CD14-positive monocyte (primary cell): ENCODE results near the gene AK9. TPM values are rescaled to one million over a fixed set of nuclear protein-coding genes. Genes with fewer than 3 reads are reported as not detected.

Experiments
- DNase-seq, 3 donors: peaks; one replicate each; pipeline ENCODE4 v3.0.0-alpha.2; 2011 to 2022
- H2AFZ ChIP-seq: 2 replicates; pipeline ENCODE4 v1.6.0; 2012; ENCODE audit warnings: mild to moderate bottlenecking, low read depth, low read length, inconsistent platforms; ENCODE audit not compliant: insufficient read depth, poor library complexity, severe bottlenecking
- H3K27ac ChIP-seq, 2 donors: 1 replicate in 1 of 2; 2 replicates in 1 of 2; pipeline ENCODE4 v1.5.1; 2012 to 2013; ENCODE audit warnings: low read length in 2 of 2, control low read depth in 1 of 2, inconsistent platforms in 1 of 2, low read depth in 1 of 2, mild to moderate bottlenecking in 1 of 2
- H3K27me3 ChIP-seq, 2 donors: one replicate each; pipeline versions ENCODE4 v1.6.0 to v1.6.1; 2011 to 2013; ENCODE audit warnings: low read length in 2 of 2; ENCODE audit not compliant: control insufficient read depth in 2 of 2, insufficient read depth in 2 of 2
- H3K36me3 ChIP-seq, 2 donors: replicated peaks in 1 of 2; 1 replicate in 1 of 2; 2 replicates in 1 of 2; pipeline versions ENCODE4 v1.5.1 to v1.6.1; 2012 to 2013; ENCODE audit warnings: low read length in 2 of 2, control low read depth in 1 of 2, inconsistent platforms in 1 of 2, mild to moderate bottlenecking in 1 of 2; ENCODE audit not compliant: insufficient read depth in 2 of 2, control insufficient read depth in 1 of 2
- H3K4me1 ChIP-seq, 2 donors: 1 replicate in 1 of 2; 2 replicates in 1 of 2; pipeline versions ENCODE4 v1.5.1 to v1.6.1; 2012 to 2013; ENCODE audit warnings: low read length in 2 of 2, control low read depth in 1 of 2, inconsistent platforms in 1 of 2, mild to moderate bottlenecking in 1 of 2, moderate library complexity in 1 of 2; ENCODE audit not compliant: insufficient read depth in 2 of 2, control insufficient read depth in 1 of 2
- H3K4me2 ChIP-seq: replicated peaks from 2 replicates; pipeline ENCODE3; 2012; ENCODE audit warnings: low read length, moderate library complexity, mild to moderate bottlenecking; ENCODE audit not compliant: poor library complexity, severe bottlenecking; ENCODE audit errors: extremely low read depth
- H3K4me3 ChIP-seq, 3 experiments: fragments of 200-600 bp in 1 of 3; sonication (generic) in 1 of 3; replicated peaks in 1 of 3; 1 replicate in 2 of 3; 2 replicates in 1 of 3; pipeline ENCODE4 v1.5.1; 2011 to 2013; ENCODE audit warnings: low read length in 3 of 3, mild to moderate bottlenecking in 3 of 3, control low read depth in 2 of 3, low read depth in 2 of 3, inconsistent platforms in 1 of 3, moderate library complexity in 1 of 3
- H3K79me2 ChIP-seq: 2 replicates; pipeline ENCODE4 v1.6.0; 2012; ENCODE audit warnings: mild to moderate bottlenecking, control low read depth, inconsistent platforms, low read length, moderate library complexity; ENCODE audit not compliant: insufficient read depth
- H3K9ac ChIP-seq: 2 replicates; pipeline ENCODE4 v1.6.0; 2017; ENCODE audit warnings: low read length, mild to moderate bottlenecking; ENCODE audit not compliant: insufficient read depth, poor library complexity, severe bottlenecking
- H3K9me3 ChIP-seq, 2 donors: replicated peaks in 1 of 2; 1 replicate in 1 of 2; 2 replicates in 1 of 2; pipeline versions ENCODE4 v1.5.1 to v1.6.1; 2012 to 2013; ENCODE audit warnings: low read length in 2 of 2, control low read depth in 1 of 2; ENCODE audit not compliant: control insufficient read depth in 1 of 2, insufficient read depth in 1 of 2
- H4K20me1 ChIP-seq: 2 replicates; pipeline ENCODE4 v1.6.0; 2012; ENCODE audit warnings: mild to moderate bottlenecking, low read length, control low read depth, moderate library complexity; ENCODE audit not compliant: insufficient read depth
- H3K27ac Mint-ChIP-seq, 7 donors: one replicate each; pipeline ENCODE4 v1.8.0; 2020; ENCODE audit warnings: mild to moderate bottlenecking in 7 of 7, mixed read lengths in 7 of 7, moderate library complexity in 6 of 7, inconsistent platforms in 2 of 7
- H3K27me3 Mint-ChIP-seq, 3 donors: one replicate each; pipeline ENCODE4 v1.8.0; 2021 to 2022; ENCODE audit warnings: low read depth in 3 of 3, mild to moderate bottlenecking in 3 of 3, mixed read lengths in 3 of 3, moderate library complexity in 3 of 3, inconsistent platforms in 1 of 3
- H3K36me3 Mint-ChIP-seq, 2 donors: one replicate each; pipeline ENCODE4 v1.8.0; 2020; ENCODE audit warnings: mixed read lengths in 2 of 2, inconsistent platforms in 1 of 2, mild to moderate bottlenecking in 1 of 2
- H3K4me1 Mint-ChIP-seq: one replicate; pipeline ENCODE4 v1.8.0; 2020; ENCODE audit warnings: mild to moderate bottlenecking, mixed read lengths
- H3K4me3 Mint-ChIP-seq, 2 donors: one replicate each; pipeline ENCODE4 v1.8.0; 2020; ENCODE audit warnings: mild to moderate bottlenecking in 2 of 2, mixed read lengths in 2 of 2, moderate library complexity in 1 of 2
- H3K9me3 Mint-ChIP-seq, 7 donors: one replicate each; pipeline ENCODE4 v1.8.0; 2020 to 2022; ENCODE audit warnings: mixed read lengths in 7 of 7, mild to moderate bottlenecking in 6 of 7, moderate library complexity in 6 of 7, inconsistent platforms in 2 of 7
- CTCF ChIP-seq: fragments of 200-600 bp; IDR thresholded peaks from one replicate; pipeline ENCODE4 v1.8.0; 2022; ENCODE audit warnings: antibody characterized with exemption, mild to moderate bottlenecking
- WGBS: methylation state at CpG from one replicate; pipeline ENCODE4 v1.1.5; 2013; ENCODE audit warnings: missing lambda C conversion rate; ENCODE audit not compliant: insufficient coverage; 5-methylcytosine and 5-hydroxymethylcytosine counted together
- intact Hi-C, 2 donors: fragments of 100-400 bp; cut with micrococcal nuclease; formaldehyde crosslinking; loops; one replicate each; pipeline versions ENCODE4 v1.15.0 to v1.15.1; 2023
- polyA plus RNA-seq, 3 donors: library from polyadenylated mRNA; depleted of rRNA in 1 of 3; unstranded in 2 of 3; stranded (reverse) in 1 of 3; fragments of 300-500 nt in 2 of 3; fragments of >200 nt in 1 of 3; fragmentation: Illumina TruSeq in 2 of 3; gene quantifications; 1 replicate in 2 of 3; 2 replicates in 1 of 3; pipeline ENCODE4 v1.2.3, GENCODE V29; 2012 to 2021

The AK9 gene
- polyA plus RNA-seq, 3 donors = 2.6 to 3.1 (median 2.8) TPM

GRCh38 chr6:109514946-109515345 lies 176.1 kb downstream of the AK9 start:
- no peak for DNase-seq
- Mint-ChIP-seq H3K4me3 (no peak overlapping the region), H3K9me3 (peaks cover 0 to 8% (median 4%) of the 10 kb centered on the region in 7 donors), H3K4me1 (peaks cover 19% of the 10 kb centered on the region), H3K36me3 (no peaks in the 10 kb centered on the region), H3K27me3 (peaks cover 0 to 1% (median 0%) of the 10 kb centered on the region in 3 donors), H3K27ac (peak overlapping the region in 1 of 7 donors; percentile 25)
- peaks cover 10 to 17% of the 10 kb centered on the region in 2 donors for H3K4me1 ChIP-seq
- 89% methylated on average over 1 of the region's 3 CpGs for WGBS
- no peak overlapping the region for H2AFZ ChIP-seq
- no peaks in the 10 kb centered on the region for H3K79me2 ChIP-seq
- no peaks in the 10 kb centered on the region for H3K36me3 ChIP-seq
- no peak overlapping the region for H3K4me2 ChIP-seq
- no peak overlapping the region for H3K9ac ChIP-seq
- H3K27me3 ChIP-seq = no peaks in the 10 kb centered on the region
- H3K27ac ChIP-seq = no peak overlapping the region
- intact Hi-C loops = no loop called here
- H4K20me1 ChIP-seq = no peaks in the 10 kb centered on the region
- TF ChIP-seq CTCF = no peak
- peaks cover 0 to 7% of the 10 kb centered on the region in 2 donors for H3K9me3 ChIP-seq
- no peak overlapping the region for H3K4me3 ChIP-seq

- no peak for TF ChIP-seq CTCF
- Histone ChIP-seq H2AFZ (no peak overlapping the region), H3K4me1 (peaks cover 10 to 17% of the 10 kb centered on the region in 2 donors), H3K9me3 (peaks cover 0 to 13% of the 10 kb centered on the region in 2 donors), H3K36me3 (no peaks in the 10 kb centered on the region), H3K4me2 (no peak overlapping the region), H3K27me3 (no peaks in the 10 kb centered on the region), H3K79me2 (no peaks in the 10 kb centered on the region), H3K27ac (no peak overlapping the region), H3K9ac (no peak overlapping the region), H3K4me3 (no peak overlapping the region), H4K20me1 (no peaks in the 10 kb centered on the region)
- no peak overlapping the region for H3K4me3 Mint-ChIP-seq
- H3K9me3 Mint-ChIP-seq = peaks cover 0 to 8% (median 5%) of the 10 kb centered on the region in 7 donors
- 83% methylated on average over 1 of the region's 2 CpGs for WGBS
- no peaks in the 10 kb centered on the region for H3K36me3 Mint-ChIP-seq
- intact Hi-C loops = no loop called here
- DNase-seq = no peak
- no peaks in the 10 kb centered on the region for H3K27me3 Mint-ChIP-seq
- H3K4me1 Mint-ChIP-seq = peaks cover 19% of the 10 kb centered on the region
- no peak overlapping the region for H3K27ac Mint-ChIP-seq
Measured at GRCh38 chr6:109513571-109514071, 177.4 kb downstream of the AK9 start.
